NCI-H2107 (cell line): ENCODE results near the gene SRD5A3.

Source experiments
- DNase-seq: peaks from one replicate; lab custom pipeline; 2025; lab: John Stamatoyannopoulos, UW

SRD5A3 gene

DNA sequence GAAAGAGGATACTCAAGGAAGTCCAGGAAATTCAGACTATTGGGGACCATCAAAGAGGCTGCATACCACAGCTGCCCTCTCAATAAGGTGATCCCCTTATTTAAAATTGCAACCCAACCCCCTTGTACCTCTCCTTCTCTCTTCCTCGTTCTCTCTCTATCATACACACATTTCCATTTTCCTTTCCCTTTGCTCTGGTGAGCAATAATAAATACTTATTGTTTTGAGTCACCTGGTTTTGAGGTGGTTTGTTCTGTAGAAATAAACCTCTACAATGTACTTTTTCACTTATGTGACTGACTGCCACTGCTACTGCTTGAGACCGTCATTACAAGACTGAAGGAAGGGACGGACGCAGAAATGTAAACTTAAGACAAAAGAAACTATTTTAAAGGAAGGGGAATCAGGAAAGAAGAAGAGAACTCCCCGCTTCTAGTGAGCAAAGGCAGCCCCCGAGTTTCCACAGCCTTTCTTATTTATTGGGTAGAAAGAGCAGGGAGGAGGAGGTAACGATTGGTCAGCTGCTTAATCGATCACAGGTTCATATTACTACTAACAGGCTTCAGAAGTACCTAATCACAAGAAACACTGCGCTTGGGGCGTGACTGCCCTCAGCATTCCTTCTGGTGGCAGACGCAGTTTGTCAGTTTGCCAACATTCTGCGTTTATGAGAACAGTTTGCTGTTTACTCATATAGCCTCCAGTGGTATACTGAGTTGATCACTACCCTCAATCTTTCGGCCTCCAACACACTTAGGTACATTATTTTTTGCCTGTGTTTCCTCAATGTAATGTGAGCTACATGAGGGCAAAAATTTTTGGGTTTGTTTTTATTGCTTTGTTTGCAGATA lies 32.8 kb downstream of the SRD5A3 start:
- no peak for DNase-seq

GRCh38 chr4:55380576-55380975 lies 34.5 kb downstream of the SRD5A3 start:
- no peak for DNase-seq

GRCh38 chr4:55381502-55381901 lies 35.5 kb downstream of the SRD5A3 start:
- DNase-seq: no peak

GRCh38 chr4:55382488-55383003 lies 36.5 kb downstream of the SRD5A3 start:
- DNase-seq: no peak

GRCh38 chr4:55385201-55385649 lies 39.2 kb downstream of the SRD5A3 start:
- no peak for DNase-seq

DNA sequence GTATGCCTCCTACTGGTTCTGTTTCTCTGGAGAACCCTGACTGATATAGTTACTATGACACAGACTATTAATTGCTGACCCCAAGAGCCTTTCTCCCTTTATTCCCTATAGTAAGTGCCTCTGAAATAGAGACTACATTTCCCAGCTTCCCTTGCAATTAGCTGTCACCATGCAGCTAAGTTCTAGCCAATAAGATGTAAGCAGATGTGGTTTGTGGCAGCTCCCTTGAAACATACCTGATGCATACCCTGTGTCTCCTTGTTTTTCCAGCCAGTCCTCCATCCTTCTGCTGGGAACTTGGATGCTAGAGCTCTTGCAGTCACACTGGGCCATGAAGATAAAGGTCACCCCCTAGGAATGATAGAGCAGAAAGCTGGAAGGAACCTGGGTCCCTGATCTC lies 40.0 kb downstream of the SRD5A3 start:
- no peak for DNase-seq

DNA sequence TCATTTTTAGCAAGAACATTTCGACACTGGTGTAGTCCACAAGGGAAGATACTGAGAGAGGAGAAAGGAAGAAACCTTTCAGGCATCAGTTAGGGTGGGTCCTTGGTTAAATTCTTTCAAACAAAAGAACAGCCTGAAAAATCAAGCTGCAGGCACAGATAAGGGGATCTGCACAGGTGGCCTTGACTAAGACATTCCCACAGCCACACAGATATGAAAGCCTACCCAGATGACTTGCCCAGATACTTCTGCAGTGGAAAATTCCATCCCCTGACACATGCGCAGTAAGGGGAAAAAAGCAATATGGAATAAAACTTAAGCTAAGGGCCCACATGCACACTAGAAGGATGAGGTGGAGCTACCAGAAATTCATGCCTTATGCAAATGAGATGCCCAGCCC lies 40.8 kb downstream of the SRD5A3 start:
- DNase-seq: no peak

DNA sequence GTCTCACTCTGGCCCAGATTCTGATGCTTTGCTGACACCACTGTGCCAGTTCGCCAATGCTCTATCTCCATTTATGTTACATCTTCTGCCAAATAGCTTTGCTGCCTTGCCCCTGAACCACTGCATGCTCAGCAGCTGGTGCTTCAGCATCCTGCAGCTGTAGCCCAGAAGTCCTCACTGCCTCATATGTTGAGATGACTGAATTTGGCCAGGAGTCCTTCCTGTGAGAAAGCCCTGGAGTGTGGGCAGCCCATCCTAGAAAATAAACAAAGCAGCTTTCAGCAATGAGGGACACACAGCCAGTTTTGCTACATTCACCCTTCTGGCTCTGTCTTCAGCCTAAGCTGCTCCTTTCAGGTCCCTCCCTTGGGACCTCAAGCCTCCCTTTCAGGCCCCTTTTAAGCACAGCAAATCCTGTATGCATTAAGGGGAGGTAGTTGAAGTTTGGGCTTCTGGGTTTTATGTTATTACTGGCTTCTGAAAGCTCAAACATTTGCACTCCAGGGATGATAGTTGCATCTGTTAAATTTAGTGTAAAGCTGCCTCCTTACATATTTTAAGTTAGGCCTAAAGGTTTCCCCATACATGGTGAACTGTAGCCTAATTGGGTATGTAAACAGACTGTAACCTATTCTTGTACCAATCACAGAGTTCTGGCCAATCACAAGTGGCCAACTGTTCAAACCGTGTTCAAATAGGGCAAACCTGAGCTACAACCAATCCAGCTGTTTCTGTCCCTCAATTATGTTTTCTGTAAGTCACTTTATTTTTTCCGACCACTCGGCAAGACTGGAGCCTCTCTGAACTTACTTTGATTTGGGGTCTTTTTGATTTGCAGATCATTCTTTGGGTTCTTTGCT lies 47.6 kb downstream of the SRD5A3 start:
- DNase-seq: no peak

DNA sequence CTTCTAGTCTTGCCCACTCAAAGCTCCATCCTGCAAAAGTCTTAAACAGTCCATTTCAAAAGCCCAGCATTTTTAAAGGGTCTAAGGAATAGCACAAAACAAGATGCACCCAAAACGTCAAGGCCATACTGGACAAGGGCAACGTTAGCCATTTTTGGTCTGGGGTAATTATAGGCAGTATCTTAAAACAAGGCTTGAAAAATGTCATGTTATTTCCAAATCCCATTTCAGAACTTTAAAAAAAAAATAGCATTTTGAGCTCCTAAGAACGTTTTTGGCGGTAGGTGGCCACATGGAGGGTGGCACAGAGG lies 49.1 kb downstream of the SRD5A3 start:
- no peak for DNase-seq

DNA sequence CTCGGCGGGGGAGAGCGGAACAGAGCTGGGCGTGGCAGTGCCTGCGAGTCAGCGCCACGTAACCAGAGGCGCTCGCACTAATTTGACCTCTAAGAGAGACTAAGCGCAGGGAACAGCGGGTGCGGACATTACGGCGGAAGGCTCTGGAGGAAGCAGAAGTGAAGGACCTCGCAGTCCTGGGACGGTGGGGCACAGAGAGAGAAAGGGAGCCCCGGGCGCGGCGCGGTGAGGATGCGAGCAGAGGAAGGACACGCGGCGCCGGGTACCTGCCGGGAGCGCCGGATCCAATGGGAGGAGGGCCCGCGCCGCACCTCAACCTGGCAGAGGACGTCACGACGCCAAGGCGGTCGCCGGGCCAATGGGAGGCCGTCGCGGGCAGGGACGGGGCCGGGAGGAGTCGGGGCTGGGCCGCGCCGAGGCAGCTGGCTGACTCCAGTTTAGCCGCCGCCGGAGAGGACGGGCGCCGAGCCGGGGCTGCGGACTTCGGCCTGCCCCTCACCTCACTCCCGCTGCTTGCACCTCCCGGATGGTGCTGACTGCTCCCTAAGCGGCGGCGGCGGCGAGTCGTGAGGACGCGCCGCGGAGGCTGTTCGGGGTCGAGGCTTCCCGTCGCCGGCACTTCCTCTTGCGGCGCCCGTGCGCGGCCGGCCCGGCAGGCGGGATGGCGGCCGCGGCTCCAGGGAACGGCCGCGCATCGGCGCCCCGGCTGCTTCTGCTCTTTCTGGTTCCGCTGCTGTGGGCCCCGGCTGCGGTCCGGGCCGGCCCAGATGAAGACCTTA lies 49.7 kb downstream of the SRD5A3 start, which contains the start of gene TMEM165:
Gene TMEM165 (plus strand): TSS at position 429 of the 779 bp plus-strand sequence. CDS start 233 bp downstream, at position 662.
- peak; percentile 60 for DNase-seq

DNA sequence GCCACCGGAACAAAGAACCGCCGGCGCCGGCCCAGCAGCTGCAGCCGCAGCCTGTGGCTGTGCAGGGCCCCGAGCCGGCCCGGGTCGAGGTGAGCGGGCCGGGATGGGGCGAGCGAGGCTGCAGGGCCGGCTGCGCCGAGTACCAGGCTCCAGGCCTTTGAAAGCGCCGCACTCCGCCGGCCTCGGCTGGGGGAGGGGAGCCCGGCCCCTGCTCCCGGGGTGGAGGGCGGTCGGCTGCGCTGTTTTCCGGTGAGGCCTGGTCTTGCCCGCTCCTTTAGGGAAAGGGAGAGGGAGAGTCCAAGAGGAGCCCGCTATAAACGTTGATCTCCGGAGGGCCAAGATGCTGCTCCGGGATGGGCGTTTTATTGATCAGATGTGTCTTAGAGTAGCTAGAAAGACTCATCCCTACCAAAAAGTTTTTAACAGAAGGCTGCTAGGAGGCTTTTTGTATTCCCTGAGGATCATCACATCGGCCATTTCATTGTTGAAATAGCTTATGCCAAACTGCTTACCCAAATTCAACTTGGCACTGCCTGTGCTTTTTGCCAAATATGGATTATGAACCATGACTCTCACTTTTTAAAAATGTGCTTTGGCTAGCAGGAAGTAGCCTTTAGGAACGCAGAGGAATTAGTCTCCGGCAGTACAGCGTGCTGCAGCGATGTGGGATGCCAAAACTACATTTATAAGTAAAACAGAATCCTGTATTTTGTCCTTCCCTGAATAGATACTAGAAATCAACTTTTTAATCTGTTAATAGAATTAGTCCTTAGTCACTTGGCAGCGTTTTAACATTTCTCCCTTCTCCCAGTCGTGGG lies 50.5 kb downstream of the SRD5A3 start:
- no peak for DNase-seq

GRCh38 chr4:55397126-55397436 lies 51.0 kb downstream of the SRD5A3 start:
- DNase-seq: no peak

DNA sequence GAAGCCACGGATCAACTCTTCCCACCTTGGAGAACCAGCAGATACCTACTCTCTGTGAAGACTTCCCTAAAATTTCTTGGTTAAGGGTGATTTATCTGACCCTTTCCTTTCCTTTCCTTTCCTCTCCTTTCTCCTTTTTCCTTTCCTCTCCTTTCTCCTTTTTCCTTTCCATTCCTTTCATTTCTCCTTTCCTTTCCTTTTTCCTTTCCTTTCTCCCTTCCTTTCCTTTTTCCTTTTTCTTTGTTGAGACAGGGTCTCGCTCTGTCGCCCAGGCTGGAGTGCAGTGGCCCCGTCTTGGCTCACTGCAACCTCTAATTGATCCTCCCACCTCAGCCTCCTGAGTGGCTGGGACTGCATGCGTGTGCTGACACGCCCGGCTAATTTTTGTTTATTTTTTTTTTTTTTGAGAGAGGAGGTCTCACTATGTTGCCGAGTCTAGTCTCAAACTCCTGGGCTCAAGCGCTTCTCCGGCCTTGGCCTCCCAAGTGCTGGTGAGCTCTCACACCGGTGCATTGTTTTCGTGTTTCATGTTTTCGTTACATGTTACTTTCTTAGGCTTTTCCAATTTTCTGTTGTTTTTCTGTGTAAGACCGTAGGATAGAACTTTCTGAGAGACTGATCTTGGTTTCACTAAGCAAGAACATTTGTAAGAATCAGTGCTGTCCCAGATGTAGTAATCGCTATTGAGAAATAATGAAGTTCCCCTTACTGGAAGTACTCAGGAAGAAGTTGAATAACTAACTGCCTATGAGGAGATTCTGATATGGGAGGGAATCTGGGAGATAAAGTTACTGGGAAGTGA lies 51.7 kb downstream of the SRD5A3 start:
- no peak for DNase-seq

DNA sequence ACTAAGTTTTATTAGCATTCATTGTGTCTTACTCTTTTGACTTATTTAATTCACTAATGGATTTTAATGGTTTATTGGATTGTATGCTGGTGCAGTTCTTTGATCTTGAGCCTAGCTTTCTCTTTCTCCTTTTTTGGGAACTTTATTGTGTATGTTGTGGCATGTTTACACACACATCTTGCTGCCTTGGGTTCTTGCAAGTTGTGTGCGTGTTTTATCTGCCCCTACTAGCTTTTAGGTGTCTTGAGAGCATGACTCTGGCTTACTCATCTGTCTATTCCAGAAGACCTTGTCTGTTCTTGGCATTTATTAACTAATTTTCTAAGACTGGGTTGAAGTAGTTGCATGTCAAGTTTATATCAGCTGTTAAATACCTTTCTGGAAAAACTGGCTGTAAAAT lies 52.4 kb downstream of the SRD5A3 start:
- no peak for DNase-seq

DNA sequence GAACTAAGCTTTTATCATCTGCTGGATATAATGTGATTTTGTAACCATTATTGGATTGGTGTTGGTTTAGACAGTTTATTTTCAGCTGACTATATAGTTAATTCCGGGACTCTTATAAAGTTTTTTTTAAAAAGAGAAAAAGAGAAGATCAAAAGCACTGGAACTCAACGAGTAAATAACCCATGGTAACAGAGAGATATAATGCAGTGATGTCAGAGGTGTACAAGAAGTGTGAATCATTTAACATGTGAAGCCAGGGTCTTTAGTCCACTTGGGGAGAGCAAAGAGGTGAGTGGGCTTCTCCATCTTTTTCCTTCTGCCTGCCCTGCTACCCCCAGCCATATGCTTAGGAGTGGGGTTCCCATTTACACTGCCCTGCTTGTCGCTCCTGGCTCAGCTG lies 52.9 kb downstream of the SRD5A3 start:
- DNase-seq: no peak

- DNase-seq: no peak
Measured at GRCh38 chr4:55399581-55399980, 53.5 kb downstream of the SRD5A3 start.

- DNase-seq: no peak
Measured at GRCh38 chr4:55405073-55405472, 59.0 kb downstream of the SRD5A3 start.

GRCh38 chr4:55406545-55406944 lies 60.5 kb downstream of the SRD5A3 start:
- DNase-seq: no peak

GRCh38 chr4:55407119-55407518 lies 61.1 kb downstream of the SRD5A3 start:
- no peak for DNase-seq

DNA sequence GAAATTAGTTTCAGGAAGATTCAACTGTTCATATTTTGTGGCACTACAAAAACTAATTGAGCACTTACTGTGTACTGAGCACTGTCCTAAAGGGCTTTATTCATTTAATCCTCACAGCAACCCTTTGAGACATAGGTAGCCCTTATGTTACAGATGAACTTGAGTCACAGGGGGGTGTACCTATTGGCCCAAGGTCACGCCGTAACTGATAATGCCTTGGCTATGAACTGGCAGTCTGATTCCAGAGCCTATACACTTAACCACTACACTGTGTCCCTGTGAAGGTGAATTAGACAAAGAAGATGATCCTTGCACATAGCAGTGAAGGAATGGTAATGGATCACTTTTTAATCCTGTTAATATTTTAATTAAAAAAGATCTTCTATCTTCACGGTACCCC lies 61.7 kb downstream of the SRD5A3 start:
- no peak for DNase-seq
